ENCODE data around the gene SRP19. TPM values are rescaled to one million over a fixed set of nuclear protein-coding genes. Genes with fewer than 3 reads are reported as not detected.

The SRP19 gene
- total and polyA plus RNA-seq, 2 experiments from 2014 or later: 104 to 406 TPM

GRCh38 chr5:112885001-112885400 is 23.9 kb downstream of the SRP19 start:
- Mint-ChIP-seq H3K27ac (no peak overlapping the region), H3K4me3 (no peak overlapping the region), H3K4me1 (no peaks in the 10 kb centered on the region), H3K27me3 (ENCODE audit: insufficient read depth, low read depth, poor library complexity) (no peaks in the 10 kb centered on the region), H3K9me3 (no peaks in the 10 kb centered on the region), H3K36me3 (ENCODE audit: low read depth) (peaks cover 34% of the 10 kb centered on the region)
- no peak for DNase-seq (ENCODE audit: low spot score)
- Histone ChIP-seq H3K27me3 (ENCODE audit: insufficient read depth) (no peaks in the 10 kb centered on the region), H3K4me2 (no peak overlapping the region), H3K36me3 (ENCODE audit: insufficient read depth) (no peaks in the 10 kb centered on the region; the same call in 1 of the 2 replicates), H3K4me1 (ENCODE audit: insufficient read depth) (no peaks in the 10 kb centered on the region), H4K20me1 (replicated peaks; ENCODE audit: insufficient read depth) (peaks cover 8% of the 10 kb centered on the region; the same call in 1 of the 2 replicates), H3K27ac (ENCODE audit: low read depth) (no peak overlapping the region), H3F3A (replicated peaks; ENCODE audit: low read depth) (no peaks in the 10 kb centered on the region), H2AFZ (no peak overlapping the region), H3K9me2 (ENCODE audit: insufficient read depth) (no peaks in the 10 kb centered on the region), H3K4me3 (no peak overlapping the region), H3K79me2 (replicated peaks; ENCODE audit: insufficient read depth) (no peaks in the 10 kb centered on the region)
- TF ChIP-seq ETS1 (IDR thresholded peaks at IDR 0.05) (no peak), CTCF (conservative IDR thresholded peaks at IDR 0.05; ENCODE audit: low read depth in 2 of 2) (no peak), EZH2 (IDR thresholded peaks at IDR 0.05; ENCODE audit: low read depth, unreplicated experiment) (no peak), CREB1 (CRISPR knock-in tag; IDR thresholded peaks at IDR 0.05; ENCODE audit: low read depth) (no peak), NANOG (IDR thresholded peaks at IDR 0.05; ENCODE audit: borderline replicate concordance) (no peak), POLR2AphosphoS5 (IDR thresholded peaks at IDR 0.05; ENCODE audit: low read depth) (no peak), ZNF114 (CRISPR knock-in tag; IDR thresholded peaks at IDR 0.05) (no peak), STAT1 (IDR thresholded peaks at IDR 0.05; ENCODE audit: unreplicated experiment) (no peak), ZNF462 (CRISPR knock-in tag; IDR thresholded peaks at IDR 0.05) (no peak)
- no peak for ATAC-seq

Data from GM23338 (cell line).